Activated naive CD4-positive, alpha-beta T cell treated with anti-CD3 and anti-CD28 coated beads for 36 hours (primary cell): ENCODE measurements around the gene RPS6KA5. TPM values are rescaled to one million over a fixed set of nuclear protein-coding genes. Genes with fewer than 3 reads are reported as not detected.
A peak's percentile ranks its signal among the peaks of the same experiment; 100 is the strongest.

Experiments used
- CTCF ChIA-PET: fragments of 350-600 bp; sonication (Branson Sonifier 250); formaldehyde crosslinking; loops from one replicate; lab custom pipeline; 2021; ENCODE audit warnings: antibody characterized with exemption; lab: Charles Lee
- DNase-seq: peaks from one replicate; pipeline ENCODE4 v3.0.0-alpha.2; 2020
- H3K27ac Mint-ChIP-seq: one replicate; pipeline ENCODE4 v1.8.0; 2021; ENCODE audit warnings: mild to moderate bottlenecking, mixed read lengths
- H3K27me3 Mint-ChIP-seq: one replicate; pipeline ENCODE4 v1.8.0; 2021; ENCODE audit warnings: low read depth, mixed read lengths
- H3K36me3 Mint-ChIP-seq: one replicate; pipeline ENCODE4 v1.8.0; 2021; ENCODE audit warnings: low read depth, mixed read lengths
- H3K4me1 Mint-ChIP-seq: one replicate; pipeline ENCODE4 v1.8.0; 2021; ENCODE audit warnings: low read depth, mixed read lengths
- H3K4me3 Mint-ChIP-seq: one replicate; pipeline ENCODE4 v1.8.0; 2021; ENCODE audit warnings: mild to moderate bottlenecking, moderate library complexity, mixed read lengths
- H3K9me3 Mint-ChIP-seq: one replicate; pipeline ENCODE4 v1.8.0; 2021; ENCODE audit warnings: mixed read lengths
- intact Hi-C: fragments of 100-400 bp; cut with micrococcal nuclease; formaldehyde crosslinking; loops from one replicate; pipeline ENCODE4 v1.15.1; 2023
- total RNA-seq, 2 experiments: library from RNA; stranded (reverse); gene quantifications; one replicate each; pipeline ENCODE4 v1.2.3, GENCODE V29; 2021

RPS6KA5 gene
- total RNA-seq, 2 experiments from 2014 or later, result 10.0 to 12.0 TPM

- H3K4me1 Mint-ChIP-seq, result peaks cover 25% of the 10 kb centered on the region
- peaks cover under 1% of the 10 kb centered on the region for H3K36me3 Mint-ChIP-seq
- no peaks in the 10 kb centered on the region for H3K27me3 Mint-ChIP-seq
- H3K9me3 Mint-ChIP-seq, result no peaks in the 10 kb centered on the region
- H3K4me3 Mint-ChIP-seq, result no peak overlapping the region
- H3K27ac Mint-ChIP-seq, result peak overlapping the region; percentile 73
- CTCF ChIA-PET, result interaction anchor here (0.7 to 5.3 kb wide), 6 partner anchors 64 to 268 kb away, joined by 3 to 215 read pairs (median 3); partner anchors contain the start of gene DGLUCY
- no peak for DNase-seq
- intact Hi-C loops, result loop anchor here (1.0 to 2.0 kb wide), 3 partner anchors 65 to 511 kb away; partner anchors contain the start of genes CCDC88C and DGLUCY
These were observed 154.9 kb downstream of the RPS6KA5 start for GRCh38 chr14:90905531-90905930.

GRCh38 chr14:90903101-90903500, 157.3 kb downstream of the RPS6KA5 start:
- intact Hi-C loops, result loop anchor here (1.0 kb wide), 5 partner anchors 133 to 383 kb away; partner anchors contain the start of gene RPS6KA5
- peaks cover 10% of the 10 kb centered on the region for H3K36me3 Mint-ChIP-seq
- H3K27me3 Mint-ChIP-seq, result no peaks in the 10 kb centered on the region
- peak; percentile 81 for DNase-seq
- H3K9me3 Mint-ChIP-seq, result no peaks in the 10 kb centered on the region
- H3K4me1 Mint-ChIP-seq, result peaks cover 25% of the 10 kb centered on the region
- H3K4me3 Mint-ChIP-seq, result no peak overlapping the region
- no peak overlapping the region for H3K27ac Mint-ChIP-seq
- CTCF ChIA-PET, result interaction anchor here (0.6 to 5.3 kb wide), 40 partner anchors 9 to 903 kb away, joined by 3 to 215 read pairs (median 4); no protein-coding TSS in a partner anchor

- Mint-ChIP-seq H3K27ac (no peak overlapping the region), H3K4me1 (peaks cover 5% of the 10 kb centered on the region), H3K36me3 (peaks cover 13% of the 10 kb centered on the region), H3K4me3 (no peak overlapping the region), H3K27me3 (no peaks in the 10 kb centered on the region), H3K9me3 (no peaks in the 10 kb centered on the region)
- CTCF ChIA-PET, result interaction anchor here (1.5 to 5.3 kb wide), 2 partner anchors 272 to 273 kb away, joined by 14 to 215 read pairs; no protein-coding TSS in a partner anchor
- DNase-seq, result no peak
- intact Hi-C loops, result no loop called here
These were observed 159.9 kb downstream of the RPS6KA5 start for GRCh38 chr14:90900476-90901083.

GRCh38 chr14:90897022-90897421, 163.4 kb downstream of the RPS6KA5 start:
- peaks cover 16% of the 10 kb centered on the region for H3K36me3 Mint-ChIP-seq

GRCh38 chr14:90894241-90894640, 166.2 kb downstream of the RPS6KA5 start:
- intact Hi-C loops, result no loop called here
- H3K4me3 Mint-ChIP-seq, result no peak overlapping the region
- H3K27ac Mint-ChIP-seq, result no peak overlapping the region
- DNase-seq, result no peak
- H3K36me3 Mint-ChIP-seq, result peaks cover 13% of the 10 kb centered on the region
- H3K9me3 Mint-ChIP-seq, result no peaks in the 10 kb centered on the region
- H3K4me1 Mint-ChIP-seq, result peaks cover 2% of the 10 kb centered on the region
- H3K27me3 Mint-ChIP-seq, result no peaks in the 10 kb centered on the region
- CTCF ChIA-PET, result interaction anchor here (1.2 to 2.1 kb wide), 2 partner anchors 9 to 283 kb away, joined by 3 to 5 read pairs; no protein-coding TSS in a partner anchor

More at GRCh38 chr14:90897022-90897421, 163.4 kb downstream of the RPS6KA5 start:
- Mint-ChIP-seq H3K9me3 (no peaks in the 10 kb centered on the region), H3K27ac (no peak overlapping the region), H3K4me1 (peaks cover 2% of the 10 kb centered on the region), H3K27me3 (no peaks in the 10 kb centered on the region), H3K4me3 (no peak overlapping the region)
- intact Hi-C loops, result no loop called here
- DNase-seq, result no peak
- CTCF ChIA-PET, result no interaction called here

- intact Hi-C loops, result no loop called here
- H3K9me3 Mint-ChIP-seq, result no peaks in the 10 kb centered on the region
- CTCF ChIA-PET, result interaction anchor here (0.7 to 2.1 kb wide), 3 partner anchors 9 to 284 kb away, joined by 3 to 5 read pairs (median 3); no protein-coding TSS in a partner anchor
These were observed 166.9 kb downstream of the RPS6KA5 start for GRCh38 chr14:90893510-90893909.

GRCh38 chr14:90892970-90893369, 167.5 kb downstream of the RPS6KA5 start:
- intact Hi-C loops, result no loop called here
- H3K27me3 Mint-ChIP-seq, result no peaks in the 10 kb centered on the region
- H3K4me3 Mint-ChIP-seq, result no peak overlapping the region
- CTCF ChIA-PET, result interaction anchor here (2.1 to 2.5 kb wide), 2 partner anchors 10 to 285 kb away, joined by 5 to 19 read pairs; no protein-coding TSS in a partner anchor
- peaks cover 2% of the 10 kb centered on the region for H3K4me1 Mint-ChIP-seq
- no peak for DNase-seq
- peaks cover 6% of the 10 kb centered on the region for H3K36me3 Mint-ChIP-seq
- no peaks in the 10 kb centered on the region for H3K9me3 Mint-ChIP-seq
- no peak overlapping the region for H3K27ac Mint-ChIP-seq

More at GRCh38 chr14:90893510-90893909, 166.9 kb downstream of the RPS6KA5 start:
- H3K4me3 Mint-ChIP-seq, result no peak overlapping the region
- peaks cover 2% of the 10 kb centered on the region for H3K4me1 Mint-ChIP-seq
- peaks cover 7% of the 10 kb centered on the region for H3K36me3 Mint-ChIP-seq
- no peaks in the 10 kb centered on the region for H3K27me3 Mint-ChIP-seq
- no peak for DNase-seq
- H3K27ac Mint-ChIP-seq, result no peak overlapping the region

GRCh38 chr14:90891326-90891725, 169.1 kb downstream of the RPS6KA5 start:
- no peak for DNase-seq
- intact Hi-C loops, result no loop called here
- Mint-ChIP-seq H3K4me3 (no peak overlapping the region), H3K36me3 (peaks cover 6% of the 10 kb centered on the region), H3K27ac (no peak overlapping the region), H3K4me1 (peaks cover 2% of the 10 kb centered on the region), H3K27me3 (no peaks in the 10 kb centered on the region), H3K9me3 (no peaks in the 10 kb centered on the region)
- CTCF ChIA-PET, result interaction anchor here (0.7 to 2.5 kb wide), 4 partner anchors 11 to 284 kb away, joined by 3 to 19 read pairs (median 3); no protein-coding TSS in a partner anchor

- CTCF ChIA-PET, result interaction anchor here (0.5 to 2.5 kb wide), 7 partner anchors 9 to 289 kb away, joined by 3 to 19 read pairs (median 3); no protein-coding TSS in a partner anchor
- DNase-seq, result no peak
- Mint-ChIP-seq H3K27me3 (no peaks in the 10 kb centered on the region), H3K36me3 (peaks cover 3% of the 10 kb centered on the region), H3K27ac (no peak overlapping the region), H3K9me3 (no peaks in the 10 kb centered on the region), H3K4me1 (peaks cover 2% of the 10 kb centered on the region), H3K4me3 (no peak overlapping the region)
- intact Hi-C loops, result no loop called here
These were observed 170.0 kb downstream of the RPS6KA5 start for GRCh38 chr14:90890322-90891020.

- Mint-ChIP-seq H3K4me1 (no peaks in the 10 kb centered on the region), H3K9me3 (peaks cover 5% of the 10 kb centered on the region), H3K27me3 (no peaks in the 10 kb centered on the region), H3K4me3 (no peak overlapping the region), H3K27ac (no peak overlapping the region), H3K36me3 (peaks cover 14% of the 10 kb centered on the region)
- intact Hi-C loops, result no loop called here
- CTCF ChIA-PET, result no interaction called here
- no peak for DNase-seq
These were observed 174.1 kb downstream of the RPS6KA5 start for GRCh38 chr14:90886297-90886815.

GRCh38 chr14:90883782-90884181, 176.7 kb downstream of the RPS6KA5 start:
- no peak for DNase-seq
- H3K27ac Mint-ChIP-seq, result no peak overlapping the region
- H3K4me3 Mint-ChIP-seq, result no peak overlapping the region
- H3K4me1 Mint-ChIP-seq, result no peaks in the 10 kb centered on the region
- intact Hi-C loops, result no loop called here
- H3K27me3 Mint-ChIP-seq, result no peaks in the 10 kb centered on the region
- CTCF ChIA-PET, result no interaction called here
- peaks cover 5% of the 10 kb centered on the region for H3K9me3 Mint-ChIP-seq
- H3K36me3 Mint-ChIP-seq, result peaks cover 19% of the 10 kb centered on the region

- Mint-ChIP-seq H3K27me3 (no peaks in the 10 kb centered on the region), H3K27ac (no peak overlapping the region), H3K9me3 (peaks cover 5% of the 10 kb centered on the region), H3K4me3 (no peak overlapping the region), H3K36me3 (peaks cover 20% of the 10 kb centered on the region), H3K4me1 (no peaks in the 10 kb centered on the region)
- no peak for DNase-seq
- intact Hi-C loops, result no loop called here
- CTCF ChIA-PET, result no interaction called here
These were observed 177.2 kb downstream of the RPS6KA5 start for GRCh38 chr14:90883197-90883596.
